HG03439 (cell line): ENCODE data around the gene SRGAP1.
"Not testable (repeated sequence)": the region's sequence is repeated elsewhere in the genome, so short reads cannot be mapped to it uniquely, and the experiment has no call there.

Experiments
- ATAC-seq: cut with Tn5 transposase; IDR thresholded peaks from one replicate; pipeline ENCODE4 v1.9.1; 2021; ENCODE audit warnings: mild to moderate bottlenecking, moderate library complexity; ENCODE audit not compliant: unreplicated experiment

The SRGAP1 gene

DNA sequence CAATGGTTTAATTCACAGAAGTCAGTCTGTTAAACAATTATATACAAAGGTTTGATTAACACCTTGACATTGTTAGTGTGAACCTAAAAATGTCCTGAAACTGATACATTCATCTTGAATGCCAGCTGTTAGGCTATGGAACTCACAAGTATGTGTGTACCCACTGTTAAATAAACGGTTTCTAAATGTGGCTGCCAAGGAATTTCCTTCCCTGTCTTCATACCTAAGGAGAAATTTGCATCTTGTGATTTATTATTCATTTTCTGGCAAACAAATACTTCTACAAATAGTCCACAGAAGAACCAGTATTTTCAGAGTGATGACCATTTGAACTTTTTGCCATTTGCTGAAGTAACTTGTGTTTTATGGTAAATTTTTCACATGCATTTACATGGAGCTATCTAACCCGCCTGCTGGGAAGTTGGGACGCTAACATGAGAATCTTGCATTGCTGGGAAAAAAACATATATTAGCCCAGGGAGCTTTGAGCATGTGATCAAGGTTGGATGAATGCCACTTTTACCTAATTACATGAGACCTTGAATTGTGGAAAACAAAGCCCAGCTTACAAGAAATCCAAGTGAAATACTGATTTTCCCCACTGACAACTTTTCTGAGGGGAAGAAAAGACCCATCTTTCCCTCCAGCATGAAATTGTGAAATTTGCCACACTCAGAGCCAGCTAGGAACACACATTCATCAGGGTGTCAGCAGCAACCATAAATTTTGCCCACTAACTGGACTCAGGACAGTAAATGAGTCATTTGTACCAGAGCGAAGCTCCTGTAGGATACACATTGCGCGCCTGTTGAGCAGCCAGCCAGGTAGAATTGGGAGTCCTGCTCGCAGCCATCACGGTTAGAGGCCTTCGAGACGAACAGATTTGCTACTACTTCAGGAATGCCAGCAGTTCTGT lies 259.6 kb downstream of the SRGAP1 start:
- ATAC-seq: no peak

- no peak for ATAC-seq
These were observed 260.5 kb downstream of the SRGAP1 start for GRCh38 chr12:64105026-64105425.

- no peak for ATAC-seq
These were observed 263.3 kb downstream of the SRGAP1 start for GRCh38 chr12:64107776-64108175.

- ATAC-seq: no peak
These were observed 265.2 kb downstream of the SRGAP1 start for GRCh38 chr12:64109706-64110105.

DNA sequence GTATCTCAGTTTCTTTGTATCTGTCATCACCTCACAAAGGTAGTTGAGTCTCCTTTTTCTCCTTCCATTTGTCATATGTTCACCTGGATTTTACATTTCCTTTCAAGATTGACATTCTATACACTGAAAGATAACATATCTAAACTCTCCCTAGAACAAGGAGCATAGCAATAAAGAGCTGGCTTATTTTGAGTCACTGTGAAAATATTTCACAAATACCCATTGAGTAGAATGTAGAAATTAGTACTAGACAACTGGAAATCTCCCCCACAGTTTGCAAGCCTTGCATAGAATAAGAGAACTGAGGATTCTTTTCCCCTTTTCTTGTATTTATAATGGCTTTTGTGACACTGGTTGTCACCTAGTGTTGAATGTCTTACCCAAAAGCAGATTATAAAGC lies 266.4 kb downstream of the SRGAP1 start:
- no peak for ATAC-seq

- no peak for ATAC-seq
These were observed 272.5 kb downstream of the SRGAP1 start for GRCh38 chr12:64116969-64117368.

- no peak for ATAC-seq
These were observed 276.1 kb downstream of the SRGAP1 start for GRCh38 chr12:64120568-64120967.

- not testable (repeated sequence) for ATAC-seq
These were observed 276.6 kb downstream of the SRGAP1 start for GRCh38 chr12:64121086-64121485.

- no peak for ATAC-seq
These were observed 277.7 kb downstream of the SRGAP1 start for GRCh38 chr12:64122154-64122553.

GRCh38 chr12:64122995-64123394 lies 278.5 kb downstream of the SRGAP1 start:
- ATAC-seq: no peak

DNA sequence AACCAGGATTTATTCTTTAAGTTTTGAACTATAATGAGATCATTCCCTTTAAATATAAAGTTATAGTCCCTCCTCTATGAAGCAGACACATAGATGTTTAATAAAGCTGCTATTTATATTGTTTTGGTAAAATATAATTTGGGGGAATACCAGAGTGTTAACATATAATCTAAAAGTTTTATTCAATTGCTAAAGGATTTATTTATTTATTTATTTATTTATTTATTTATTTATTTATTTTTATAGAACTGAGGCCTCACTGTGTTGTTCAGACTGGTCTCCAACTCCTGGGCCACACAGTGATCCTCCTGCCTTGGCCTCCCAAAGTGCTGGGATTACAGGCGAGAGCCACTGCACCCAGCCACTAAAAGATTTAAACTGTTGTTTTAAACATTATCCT lies 278.9 kb downstream of the SRGAP1 start:
- no peak for ATAC-seq

DNA sequence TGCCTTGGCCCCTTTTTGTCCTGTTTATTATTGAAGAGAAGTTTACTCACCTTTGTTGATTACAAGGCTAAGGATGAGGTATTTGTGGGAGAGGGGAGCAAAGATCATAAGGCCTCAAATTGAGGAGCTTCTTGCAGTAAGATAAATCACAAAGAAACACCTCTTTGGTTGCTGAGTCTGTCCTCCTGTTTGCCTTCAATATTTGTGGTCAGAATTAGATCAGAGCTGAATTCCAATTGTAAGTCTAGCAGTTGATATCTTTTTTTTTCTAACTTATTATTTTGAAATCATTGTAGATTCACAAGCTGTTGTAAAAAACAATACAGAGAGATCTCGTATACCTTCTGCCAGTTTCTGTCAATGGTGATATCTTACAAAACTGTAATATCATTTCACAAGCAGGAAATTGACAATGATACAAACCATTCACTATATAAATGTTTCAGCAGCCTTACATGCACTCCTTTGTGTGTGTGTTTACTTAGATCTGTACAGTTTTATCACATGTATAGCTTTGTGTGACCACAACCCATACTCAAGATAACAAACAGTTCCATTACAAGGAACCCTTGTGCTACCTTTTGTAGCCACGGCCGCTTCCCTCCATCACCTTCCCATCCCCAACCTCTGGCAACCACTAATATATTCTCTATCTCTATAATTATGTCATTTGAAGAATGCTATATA lies 280.2 kb downstream of the SRGAP1 start:
- ATAC-seq: no peak

GRCh38 chr12:64125913-64126312 lies 281.4 kb downstream of the SRGAP1 start:
- no peak for ATAC-seq

GRCh38 chr12:64127811-64128210 lies 283.3 kb downstream of the SRGAP1 start:
- ATAC-seq: no peak

- ATAC-seq: no peak
These were observed 283.9 kb downstream of the SRGAP1 start for GRCh38 chr12:64128366-64128765.

- not testable (repeated sequence) for ATAC-seq
These were observed 286.0 kb downstream of the SRGAP1 start for GRCh38 chr12:64130476-64130875.

GRCh38 chr12:64131456-64131855 lies 287.0 kb downstream of the SRGAP1 start:
- not testable (repeated sequence) for ATAC-seq

DNA sequence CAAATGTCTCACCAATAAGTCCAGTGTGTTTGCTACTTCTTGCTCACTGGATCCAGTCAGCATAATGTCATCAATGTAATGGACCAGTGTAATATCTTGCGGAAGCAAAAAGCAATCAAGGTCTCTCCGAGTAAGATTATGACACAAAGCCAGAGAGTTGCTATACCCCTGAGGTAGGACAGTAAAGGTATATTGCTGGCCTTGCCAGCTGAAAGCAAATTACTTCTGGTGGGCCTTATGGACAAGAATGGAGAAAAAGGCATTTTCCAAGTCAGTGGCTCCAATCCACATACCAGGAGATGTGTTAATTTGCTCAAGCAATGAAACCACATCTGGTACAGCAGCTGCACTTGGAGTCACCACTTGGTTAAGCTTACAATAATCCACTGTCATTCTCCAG lies 288.2 kb downstream of the SRGAP1 start:
- ATAC-seq: not testable (repeated sequence)

DNA sequence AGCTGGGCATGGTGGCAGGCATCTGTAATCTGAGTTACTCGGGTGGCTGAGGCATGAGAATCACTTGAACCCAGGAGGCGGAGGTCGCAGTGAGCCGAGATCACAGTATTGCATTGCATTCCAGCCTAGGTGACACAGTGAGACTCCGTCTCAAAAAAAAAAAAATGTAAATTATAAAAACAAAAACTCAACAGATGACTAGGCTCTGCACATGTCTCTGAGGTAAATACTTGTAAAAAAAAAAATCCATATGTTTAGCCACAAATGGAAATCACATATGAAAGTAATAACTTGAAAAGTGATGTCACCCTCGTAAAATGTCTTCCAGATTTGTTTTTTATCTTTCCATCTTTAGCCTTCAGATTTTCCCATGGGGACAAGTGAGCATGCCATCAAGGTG lies 292.6 kb downstream of the SRGAP1 start:
- no peak for ATAC-seq

DNA sequence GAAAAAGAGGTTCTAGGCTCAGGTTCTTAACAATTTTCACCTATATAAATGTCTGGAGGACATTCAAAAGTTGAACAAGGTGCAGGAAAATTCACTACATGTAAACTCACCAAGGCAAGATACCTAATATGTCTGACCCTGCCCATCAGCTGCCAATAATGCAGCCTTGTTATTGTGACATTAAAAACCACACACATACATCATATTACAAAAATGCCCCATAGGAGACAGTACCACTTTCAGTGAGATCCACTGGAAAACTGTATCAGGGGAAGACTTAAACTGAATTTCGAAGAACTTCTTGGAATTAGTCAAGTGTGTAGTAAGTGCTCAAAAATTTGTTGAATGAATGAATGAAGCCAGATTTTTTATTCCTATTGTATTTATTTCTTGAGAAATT lies 294.5 kb downstream of the SRGAP1 start:
- no peak for ATAC-seq

DNA sequence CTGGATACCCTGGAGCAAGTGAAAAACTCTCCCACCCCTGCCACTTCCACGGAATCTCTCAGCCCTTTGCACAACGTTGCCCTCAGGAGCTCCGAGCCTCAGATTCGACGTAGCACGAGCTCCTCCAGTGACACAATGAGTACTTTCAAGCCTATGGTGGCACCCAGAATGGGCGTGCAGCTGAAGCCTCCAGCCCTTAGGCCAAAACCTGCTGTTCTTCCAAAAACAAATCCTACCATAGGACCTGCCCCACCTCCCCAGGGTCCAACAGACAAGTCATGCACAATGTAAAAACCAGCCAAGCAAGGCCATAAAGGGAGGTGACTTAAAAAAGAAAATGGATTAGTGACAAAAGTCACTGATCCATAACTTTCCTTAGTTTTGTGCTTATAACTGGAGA lies 297.9 kb downstream of the SRGAP1 start:
- ATAC-seq: no peak

GRCh38 chr12:64142784-64143183 lies 298.3 kb downstream of the SRGAP1 start:
- ATAC-seq: no peak
